ENCODE measurements around the gene TREM2.

Gene TREM2

GRCh38 chr6:41193884-41194283 lies 31.0 kb upstream of the TREM2 start:
- H3K79me2 ChIP-seq (ENCODE audit: low read length) = no peaks in the 10 kb centered on the region
- no peaks in the 10 kb centered on the region for H4K20me1 ChIP-seq (ENCODE audit: insufficient read depth, low read length)
- no peak overlapping the region for H3K4me3 ChIP-seq (ENCODE audit: low read length)
- H2AFZ ChIP-seq (ENCODE audit: low read length) = no peak overlapping the region
- no peak overlapping the region for H3K27ac ChIP-seq (ENCODE audit: low read length)
- TF ChIP-seq EZH2phosphoT487 (IDR thresholded peaks at IDR 0.05; ENCODE audit: low read length) (no peak), EZH2 (optimal IDR thresholded peaks at IDR 0.05; ENCODE audit: low read depth, low read length) (no peak), CTCF (IDR thresholded peaks at IDR 0.05; ENCODE audit: low read length) (no peak)
- no peak overlapping the region for H3K9ac ChIP-seq (ENCODE audit: low read length)
- no peaks in the 10 kb centered on the region for H3K27me3 ChIP-seq (replicated peaks; ENCODE audit: insufficient read depth, low read length)
- no peaks in the 10 kb centered on the region for H3K4me1 ChIP-seq (ENCODE audit: low read length)
- DNase-seq = no peak
- H3K9me2 ChIP-seq (replicated peaks; ENCODE audit: insufficient read depth, low read length) = no peaks in the 10 kb centered on the region
- H3K36me3 ChIP-seq (replicated peaks; ENCODE audit: insufficient read depth, low read length) = no peaks in the 10 kb centered on the region
- H3K9me3 ChIP-seq (replicated peaks; ENCODE audit: insufficient read depth, low read length) = no peaks in the 10 kb centered on the region
- no peak overlapping the region for H3K4me2 ChIP-seq (ENCODE audit: low read depth, low read length)
- H3F3A ChIP-seq (ENCODE audit: insufficient read depth, low read length) = no peaks in the 10 kb centered on the region

- no peaks in the 10 kb centered on the region for H4K20me1 ChIP-seq (ENCODE audit: insufficient read depth, low read length)
Measured at GRCh38 chr6:41193171-41193734, 30.3 kb upstream of the TREM2 start.

GRCh38 chr6:41191569-41191968 lies 28.7 kb upstream of the TREM2 start:
- no peaks in the 10 kb centered on the region for H3K27me3 ChIP-seq (replicated peaks; ENCODE audit: insufficient read depth, low read length)
- no peak for DNase-seq

More at GRCh38 chr6:41193171-41193734, 30.3 kb upstream of the TREM2 start:
- Histone ChIP-seq H3K4me2 (ENCODE audit: low read depth, low read length) (no peak overlapping the region), H3K27me3 (replicated peaks; ENCODE audit: insufficient read depth, low read length) (no peaks in the 10 kb centered on the region), H3F3A (ENCODE audit: insufficient read depth, low read length) (no peaks in the 10 kb centered on the region), H2AFZ (ENCODE audit: low read length) (no peak overlapping the region), H3K9me2 (replicated peaks; ENCODE audit: insufficient read depth, low read length) (no peaks in the 10 kb centered on the region), H3K36me3 (replicated peaks; ENCODE audit: insufficient read depth, low read length) (no peaks in the 10 kb centered on the region), H3K4me1 (ENCODE audit: low read length) (no peaks in the 10 kb centered on the region), H3K9ac (ENCODE audit: low read length) (no peak overlapping the region), H3K79me2 (ENCODE audit: low read length) (no peaks in the 10 kb centered on the region), H3K27ac (ENCODE audit: low read length) (no peak overlapping the region), H3K9me3 (replicated peaks; ENCODE audit: insufficient read depth, low read length) (no peaks in the 10 kb centered on the region), H3K4me3 (ENCODE audit: low read length) (no peak overlapping the region)
- DNase-seq = no peak
- TF ChIP-seq EZH2phosphoT487 (IDR thresholded peaks at IDR 0.05; ENCODE audit: low read length) (no peak), CTCF (IDR thresholded peaks at IDR 0.05; ENCODE audit: low read length) (no peak), EZH2 (optimal IDR thresholded peaks at IDR 0.05; ENCODE audit: low read depth, low read length) (no peak)

More at GRCh38 chr6:41191569-41191968, 28.7 kb upstream of the TREM2 start:
- Histone ChIP-seq H3K9me3 (replicated peaks; ENCODE audit: insufficient read depth, low read length) (no peaks in the 10 kb centered on the region), H2AFZ (ENCODE audit: low read length) (no peak overlapping the region), H3K9me2 (replicated peaks; ENCODE audit: insufficient read depth, low read length) (no peaks in the 10 kb centered on the region), H3K79me2 (ENCODE audit: low read length) (no peaks in the 10 kb centered on the region), H3K4me2 (ENCODE audit: low read depth, low read length) (no peak overlapping the region), H3F3A (ENCODE audit: insufficient read depth, low read length) (no peaks in the 10 kb centered on the region), H3K27ac (ENCODE audit: low read length) (no peak overlapping the region), H3K4me1 (ENCODE audit: low read length) (no peaks in the 10 kb centered on the region), H3K4me3 (ENCODE audit: low read length) (no peak overlapping the region), H3K36me3 (replicated peaks; ENCODE audit: insufficient read depth, low read length) (no peaks in the 10 kb centered on the region), H3K9ac (ENCODE audit: low read length) (no peak overlapping the region), H4K20me1 (ENCODE audit: insufficient read depth, low read length) (no peaks in the 10 kb centered on the region)
- no peak for TF ChIP-seq EZH2phosphoT487 (IDR thresholded peaks at IDR 0.05; ENCODE audit: low read length)
- TF ChIP-seq CTCF (IDR thresholded peaks at IDR 0.05; ENCODE audit: low read length) = peak; percentile 53
- TF ChIP-seq EZH2 (optimal IDR thresholded peaks at IDR 0.05; ENCODE audit: low read depth, low read length) = no peak

Measured in MM.1S (cell line).